Fibroblast of lung (primary cell): Measurements from ENCODE around the gene DCLRE1C.

Experiments used
- CTCF ChIP-seq, 2 donors: IDR thresholded peaks in 1 of 2; conservative IDR thresholded peaks in 1 of 2; 1 replicate in 1 of 2; 2 replicates in 1 of 2; pipeline ENCODE4 v1.5.1; 2011 to 2012; ENCODE audit warnings: low read length in 2 of 2, control low read depth in 1 of 2, inconsistent platforms in 1 of 2, low read depth in 1 of 2, mild to moderate bottlenecking in 1 of 2
- EZH2 ChIP-seq: IDR thresholded peaks from 2 replicates; pipeline ENCODE4 v1.5.1; 2012; ENCODE audit warnings: low read length, control low read depth, mild to moderate bottlenecking; ENCODE audit errors: missing control alignments

- TF ChIP-seq CTCF (conservative IDR thresholded peaks at IDR 0.05 in 1 of 2, IDR thresholded peaks at IDR 0.05 in 1 of 2; ENCODE audit: low read depth in 1 of 2, low read length in 2 of 2) (no peak), EZH2 (no peak)
Observed at GRCh38 chr10:14879124-14879927, 74.6 kb downstream of the DCLRE1C start.
